HG02943 (cell line): Measurements from ENCODE around the gene MAN2B2.

Experiments
- ATAC-seq: cut with Tn5 transposase; IDR thresholded peaks from one replicate; pipeline ENCODE4 v1.9.1; 2021; ENCODE audit warnings: mild to moderate bottlenecking, low read depth, moderate library complexity; ENCODE audit not compliant: unreplicated experiment

Gene MAN2B2

DNA sequence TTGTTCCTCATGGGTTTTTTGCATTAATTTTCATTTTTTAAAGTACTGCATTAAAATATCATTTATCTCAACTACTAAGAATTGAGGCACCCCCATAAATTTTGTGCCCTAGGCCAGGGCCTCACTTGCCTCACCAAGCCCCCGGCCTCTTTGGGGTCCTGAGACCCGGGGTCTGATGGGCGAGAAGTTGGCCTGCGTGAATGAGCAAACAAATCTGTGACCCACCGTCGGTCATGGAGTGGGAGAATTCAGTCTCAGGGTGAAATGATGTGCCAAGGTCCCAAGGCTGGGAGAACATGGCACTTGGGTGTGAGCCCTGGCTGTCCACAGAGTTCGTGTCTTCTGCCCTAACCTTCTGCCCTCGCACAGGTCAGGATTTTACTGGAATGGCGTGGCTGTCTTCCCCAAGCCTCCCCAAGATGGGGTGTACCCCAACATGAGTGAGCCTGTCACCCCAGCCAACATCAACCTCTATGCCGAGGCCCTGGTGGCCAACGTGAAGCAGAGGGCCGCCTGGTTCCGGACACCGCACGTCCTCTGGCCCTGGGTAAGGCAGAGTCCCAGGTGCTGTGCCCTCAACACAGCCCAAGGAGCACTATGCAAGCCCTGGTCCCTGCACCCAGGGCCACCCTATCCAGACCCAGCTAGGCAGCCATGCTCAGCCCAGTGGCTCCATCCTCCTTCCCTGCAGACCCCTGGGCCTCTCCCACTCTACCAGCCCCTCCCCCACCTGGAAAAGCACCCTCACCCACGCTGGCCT, 18.0 kb downstream of the MAN2B2 start:
- ATAC-seq = no peak

DNA sequence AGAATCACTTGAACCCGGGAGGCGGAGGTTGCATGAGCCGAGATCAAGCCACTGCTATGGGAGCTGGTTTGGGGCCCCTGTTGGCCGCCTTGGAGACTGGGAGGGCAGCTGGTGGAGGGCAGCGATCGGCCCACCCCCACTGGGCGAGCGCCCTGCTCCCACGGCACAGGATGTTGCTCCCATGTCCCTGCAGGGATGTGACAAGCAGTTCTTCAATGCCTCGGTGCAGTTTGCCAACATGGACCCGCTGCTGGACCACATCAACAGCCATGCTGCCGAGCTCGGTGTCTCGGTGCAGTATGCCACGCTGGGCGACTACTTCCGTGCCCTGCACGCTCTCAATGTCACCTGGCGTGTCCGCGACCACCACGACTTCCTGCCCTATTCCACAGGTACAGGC, 19.4 kb downstream of the MAN2B2 start:
- no peak for ATAC-seq

DNA sequence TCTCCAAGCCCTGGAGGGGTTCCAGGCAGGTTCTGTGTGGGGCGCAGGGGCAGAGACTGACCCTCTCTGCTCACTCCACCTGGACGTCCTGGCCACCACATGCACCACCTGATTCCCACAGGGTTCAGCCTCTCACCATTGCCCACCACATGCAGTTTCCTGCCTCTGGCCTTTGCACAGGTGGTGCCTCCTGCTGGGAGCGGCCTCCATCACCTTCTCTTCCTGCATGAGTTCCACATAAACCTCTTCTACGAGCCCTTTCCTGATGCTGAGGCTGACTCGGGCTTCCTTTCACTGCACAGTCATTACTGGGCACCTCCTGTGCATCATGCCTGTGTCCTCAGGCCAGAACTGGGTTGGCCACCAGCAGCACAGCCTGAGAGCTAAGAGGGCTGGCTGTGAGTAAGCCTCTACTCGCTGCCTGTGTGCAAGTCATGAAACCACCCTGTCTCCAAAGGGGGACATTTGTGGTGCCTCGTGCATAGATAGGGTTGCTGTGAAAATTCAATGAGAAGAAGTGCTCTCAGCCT, 19.9 kb downstream of the MAN2B2 start:
- ATAC-seq = no peak

DNA sequence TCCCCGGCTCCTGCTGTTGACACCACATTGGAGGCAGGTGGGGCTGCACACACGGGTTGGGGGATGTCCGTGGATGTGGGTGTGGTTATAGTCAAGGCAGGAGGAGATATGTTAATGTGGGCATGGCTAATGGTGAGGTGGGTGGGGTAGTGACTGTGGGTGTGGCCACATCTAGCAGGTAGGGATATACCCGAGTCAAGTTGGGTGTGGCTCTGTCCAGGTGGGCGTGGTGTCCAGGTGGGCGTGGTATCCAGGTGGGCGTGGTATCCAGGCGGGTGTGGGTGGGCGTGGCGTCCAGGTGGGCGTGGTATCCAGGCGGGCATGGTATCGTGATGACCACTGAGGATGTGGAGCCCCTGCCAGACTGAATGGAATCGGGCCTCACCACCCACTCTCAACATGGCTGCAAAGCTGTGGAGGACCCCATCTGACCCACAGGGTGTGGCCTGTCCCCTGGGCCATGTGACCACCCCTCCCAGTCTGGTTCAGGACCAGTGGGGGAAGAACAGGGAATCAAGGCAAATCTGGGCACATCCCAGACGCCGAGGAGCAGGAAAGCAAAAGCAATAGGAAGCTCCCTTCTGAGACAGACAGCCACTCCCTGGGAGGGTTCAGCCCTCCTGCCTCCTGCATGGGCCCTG, 21.0 kb downstream of the MAN2B2 start:
- no peak for ATAC-seq

DNA sequence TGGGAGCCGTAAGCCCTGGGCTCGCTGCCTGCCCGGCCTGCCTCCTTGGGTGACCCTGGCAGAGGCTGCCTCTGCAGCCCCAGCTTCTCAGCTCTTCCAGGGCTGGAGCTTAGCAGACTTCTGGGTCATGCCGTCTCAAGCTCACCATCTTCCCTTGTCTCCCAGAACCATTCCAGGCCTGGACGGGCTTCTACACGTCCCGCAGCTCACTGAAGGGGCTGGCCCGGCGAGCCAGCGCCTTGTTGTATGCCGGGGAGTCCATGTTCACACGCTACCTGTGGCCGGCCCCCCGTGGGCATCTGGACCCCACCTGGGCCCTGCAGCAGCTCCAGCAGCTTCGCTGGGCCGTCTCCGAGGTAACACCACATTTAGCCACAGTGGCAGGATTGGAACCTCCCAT, 22.0 kb downstream of the MAN2B2 start:
- no peak for ATAC-seq

DNA sequence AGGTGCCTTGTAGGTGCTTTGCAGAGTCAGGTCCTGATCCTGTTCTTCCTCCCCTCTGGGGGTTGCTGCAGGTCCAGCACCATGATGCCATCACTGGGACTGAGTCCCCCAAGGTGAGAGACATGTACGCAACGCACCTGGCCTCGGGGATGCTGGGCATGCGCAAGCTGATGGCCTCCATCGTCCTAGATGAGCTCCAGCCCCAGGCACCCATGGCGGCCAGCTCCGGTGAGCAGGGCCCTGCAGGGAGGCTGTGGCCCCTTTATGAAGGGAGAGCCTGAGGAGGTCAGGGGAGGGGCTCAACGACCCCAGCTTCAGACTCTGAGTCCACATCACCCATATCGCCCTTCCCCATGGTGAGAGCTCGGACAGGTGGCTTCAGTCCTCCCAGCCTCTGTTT, 23.1 kb downstream of the MAN2B2 start:
- ATAC-seq = no peak

DNA sequence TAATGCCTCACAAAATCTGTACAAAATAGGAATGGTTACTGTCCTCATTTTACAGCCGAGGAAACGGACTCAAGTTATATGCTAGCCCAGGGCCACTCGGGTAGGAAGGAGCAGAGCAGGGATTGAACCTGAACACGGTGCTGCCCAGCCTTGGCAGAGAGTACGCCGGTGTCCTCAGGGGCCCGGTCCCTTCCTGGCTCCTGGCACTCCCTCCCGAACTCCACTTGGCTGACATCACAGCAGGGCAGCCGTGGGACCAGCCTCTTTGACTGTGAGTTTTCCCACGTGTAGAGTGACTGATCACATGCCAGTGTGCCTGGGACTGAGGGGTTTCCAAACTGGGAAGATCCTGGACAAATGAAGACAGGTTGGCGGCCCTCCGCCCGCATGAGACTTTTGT, 23.7 kb downstream of the MAN2B2 start:
- no peak for ATAC-seq

DNA sequence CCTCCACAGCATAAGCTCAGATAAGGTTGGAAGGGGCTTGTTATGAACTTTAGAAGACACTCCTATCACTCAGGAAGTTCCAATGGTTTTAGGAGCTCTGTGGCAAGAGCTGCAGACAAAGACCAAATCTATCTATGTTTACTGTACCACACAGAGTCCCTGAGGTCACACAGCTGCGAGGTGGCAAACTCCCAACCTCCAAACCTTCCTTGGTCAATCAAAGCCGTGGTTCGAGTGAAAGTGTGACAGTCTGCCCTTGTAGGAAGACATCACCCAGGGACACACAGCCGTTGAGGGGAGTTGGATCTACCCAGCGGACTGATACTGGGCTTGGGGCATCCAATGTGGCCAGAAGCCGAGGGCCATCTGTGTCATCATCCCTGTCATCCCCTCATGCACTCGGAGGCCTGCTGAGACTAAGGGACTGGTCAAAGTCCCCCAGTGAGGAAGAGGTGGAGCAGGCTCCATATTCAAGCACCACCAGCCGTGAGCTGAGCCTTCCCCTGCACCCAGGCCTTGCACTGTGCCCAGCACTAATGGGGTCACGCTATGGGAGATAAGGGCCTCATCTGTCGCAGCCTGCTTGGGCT, 26.8 kb downstream of the MAN2B2 start:
- no peak for ATAC-seq

DNA sequence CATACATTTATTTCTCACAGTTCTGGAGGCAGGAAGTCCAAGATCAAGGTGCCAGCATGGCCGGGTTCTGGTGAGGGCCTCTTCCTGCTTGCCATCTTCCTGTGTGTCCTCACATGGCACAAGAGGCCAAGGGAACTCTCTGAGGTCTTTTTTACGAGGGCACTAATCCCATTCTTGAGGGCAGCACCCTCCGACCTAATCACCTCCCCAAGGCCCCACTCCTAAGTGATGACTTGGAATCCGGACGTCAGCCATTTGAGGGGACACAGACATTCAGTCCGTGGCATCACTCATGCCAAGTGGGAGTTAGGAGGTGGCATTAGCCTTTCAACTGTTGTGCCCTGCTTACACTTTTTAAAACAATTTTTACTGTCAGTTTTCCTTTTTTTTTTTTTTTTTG, 27.3 kb downstream of the MAN2B2 start:
- ATAC-seq = no peak

DNA sequence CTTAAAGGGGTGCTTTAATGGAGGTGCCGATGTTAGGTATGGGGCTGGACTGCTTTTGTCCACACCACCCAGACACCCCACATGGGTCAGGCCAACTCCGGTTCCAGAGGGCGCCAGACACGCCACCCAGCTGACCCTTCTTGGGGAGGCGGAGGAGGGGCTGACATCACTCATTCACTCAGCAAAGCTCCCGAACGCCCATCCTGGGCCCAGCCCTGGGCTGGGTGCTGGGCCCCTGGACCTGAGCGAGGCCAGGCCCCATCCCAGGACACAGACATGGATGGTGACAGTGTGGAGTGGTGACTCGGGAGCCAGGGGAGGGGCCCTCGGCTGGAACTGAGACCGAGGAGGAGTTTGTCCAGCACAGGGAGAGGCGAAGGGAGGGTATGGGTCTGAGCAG, 28.1 kb downstream of the MAN2B2 start:
- no peak for ATAC-seq

DNA sequence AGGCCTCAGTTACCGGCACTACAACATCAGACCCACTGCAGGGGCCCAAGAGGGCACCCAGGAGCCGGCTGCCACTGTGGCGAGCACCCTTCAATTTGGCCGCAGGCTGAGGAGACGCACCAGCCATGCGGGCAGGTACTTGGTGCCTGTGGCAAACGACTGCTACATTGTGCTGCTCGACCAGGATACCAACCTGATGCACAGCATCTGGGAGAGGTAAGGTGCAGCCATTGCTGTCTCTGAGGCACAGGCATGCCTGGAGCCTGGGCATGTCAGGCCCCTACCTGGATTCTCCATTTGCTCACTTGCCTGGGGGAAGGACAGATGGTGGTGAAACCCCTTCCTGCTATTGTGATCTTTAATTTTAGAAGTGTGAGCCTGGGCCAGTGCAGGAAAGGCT, 30.1 kb downstream of the MAN2B2 start:
- no peak for ATAC-seq

DNA sequence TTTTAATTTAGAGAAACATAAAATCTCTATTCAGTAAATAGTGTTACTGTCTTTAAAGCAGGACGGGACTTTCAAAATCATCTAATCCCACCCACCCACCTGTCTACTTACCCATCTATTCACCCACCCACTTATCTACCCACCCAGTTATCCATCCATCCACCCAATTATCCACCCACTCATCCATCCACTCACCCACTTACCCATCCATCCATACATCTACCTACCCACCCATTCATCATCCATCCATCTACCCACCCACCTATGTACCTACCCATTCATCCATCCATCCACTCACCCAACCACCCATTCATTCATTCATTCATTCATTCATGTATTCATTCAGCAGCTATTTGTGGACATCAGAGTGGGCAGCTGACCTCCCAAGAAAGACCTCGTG, 30.6 kb downstream of the MAN2B2 start:
- no peak for ATAC-seq

DNA sequence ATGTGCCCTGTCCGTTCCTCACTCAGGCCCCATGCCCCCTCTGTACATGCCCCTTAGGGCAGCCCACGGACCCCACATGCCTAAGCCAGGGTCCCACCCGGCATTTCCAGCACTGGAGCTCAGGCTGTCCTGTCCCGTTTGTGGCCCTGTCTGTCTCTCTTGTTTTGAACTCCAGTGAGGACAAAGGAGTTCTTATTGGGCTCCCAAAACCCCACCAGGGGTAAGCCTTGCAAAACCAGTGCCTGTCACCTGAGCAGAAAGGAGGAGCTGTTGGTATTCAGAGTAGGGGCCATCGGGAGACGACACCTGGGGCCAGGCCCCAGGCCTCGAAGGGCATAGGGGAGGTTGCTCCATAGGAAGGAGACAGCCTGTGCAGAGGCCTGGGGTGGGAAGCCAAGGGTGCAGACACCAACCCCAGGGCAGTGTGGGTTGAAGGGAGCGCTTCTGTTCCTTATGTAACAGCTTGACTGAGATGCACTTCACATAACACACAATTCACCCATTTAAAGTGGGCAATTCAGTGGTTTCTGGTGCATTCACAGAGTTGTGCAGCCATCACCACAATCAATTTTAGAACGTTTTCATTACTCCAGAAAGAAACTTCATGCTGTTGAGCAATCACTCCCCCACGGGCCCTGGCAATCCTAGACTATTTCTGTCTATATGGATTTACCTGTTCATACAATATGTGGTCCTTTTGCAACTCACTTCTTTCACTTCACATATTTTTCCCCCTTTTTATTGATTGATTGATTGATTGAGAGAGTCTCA, 31.7 kb downstream of the MAN2B2 start:
- no peak for ATAC-seq

DNA sequence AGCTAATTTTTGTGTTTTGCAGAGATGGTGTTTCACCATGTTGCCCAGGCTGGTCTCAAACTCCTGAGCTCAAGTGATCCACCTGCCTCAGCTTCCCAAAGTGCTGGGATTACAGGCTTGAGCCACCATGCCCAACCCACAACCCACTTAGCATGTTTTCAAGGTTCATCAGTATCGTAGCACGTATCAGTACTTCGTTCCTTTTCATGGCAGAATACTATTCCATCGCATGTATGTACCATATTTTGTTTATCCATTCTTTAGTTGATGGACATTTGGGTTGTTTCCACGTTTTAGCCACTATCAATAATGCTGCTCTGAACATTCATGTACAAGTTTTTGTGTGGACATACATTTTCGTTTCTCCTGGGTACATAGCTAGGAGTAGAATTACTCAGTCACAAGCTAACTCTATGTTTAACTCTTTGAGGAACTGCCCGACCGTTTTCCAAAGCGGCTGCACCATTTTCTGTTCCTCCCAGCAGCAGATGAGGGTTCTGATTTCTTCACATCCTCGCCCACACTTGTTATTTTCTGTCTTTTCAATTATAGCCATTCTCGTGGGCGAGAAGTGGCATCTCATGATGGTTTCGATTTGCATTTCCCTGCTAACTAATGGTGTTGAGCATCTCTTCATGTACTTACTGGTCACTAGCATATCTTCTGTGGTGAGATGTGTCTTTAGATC, 32.5 kb downstream of the MAN2B2 start:
- no peak for ATAC-seq

DNA sequence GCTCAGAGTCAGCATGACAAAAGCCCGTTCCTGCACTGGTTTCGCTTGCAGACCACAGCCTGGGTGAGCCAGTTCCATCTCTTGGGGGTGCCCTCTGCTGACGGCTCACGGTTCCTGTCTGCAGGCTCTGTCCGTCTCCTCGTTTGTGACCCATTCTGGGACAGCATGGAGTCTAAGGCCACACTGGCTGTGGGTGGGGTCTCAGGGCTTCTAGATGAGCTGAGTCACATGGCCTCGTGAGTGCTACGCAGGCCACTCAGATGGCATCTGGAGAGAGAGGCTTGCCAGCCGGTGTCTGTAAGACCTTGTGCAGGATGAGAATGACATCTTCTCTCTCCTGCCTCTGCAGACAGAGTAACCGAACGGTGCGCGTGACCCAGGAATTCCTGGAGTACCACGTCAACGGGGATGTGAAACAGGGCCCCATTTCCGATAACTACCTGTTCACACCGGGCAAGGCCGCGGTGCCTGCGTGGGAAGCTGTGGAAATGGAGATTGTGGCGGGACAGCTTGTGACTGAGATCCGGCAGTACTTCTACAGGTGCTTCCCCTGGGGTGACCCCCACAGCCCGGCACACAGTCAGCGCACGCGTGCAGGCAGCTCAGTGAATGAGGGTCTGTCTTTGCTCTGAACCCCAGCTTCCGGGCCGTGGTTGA, 33.9 kb downstream of the MAN2B2 start:
- ATAC-seq = no peak

DNA sequence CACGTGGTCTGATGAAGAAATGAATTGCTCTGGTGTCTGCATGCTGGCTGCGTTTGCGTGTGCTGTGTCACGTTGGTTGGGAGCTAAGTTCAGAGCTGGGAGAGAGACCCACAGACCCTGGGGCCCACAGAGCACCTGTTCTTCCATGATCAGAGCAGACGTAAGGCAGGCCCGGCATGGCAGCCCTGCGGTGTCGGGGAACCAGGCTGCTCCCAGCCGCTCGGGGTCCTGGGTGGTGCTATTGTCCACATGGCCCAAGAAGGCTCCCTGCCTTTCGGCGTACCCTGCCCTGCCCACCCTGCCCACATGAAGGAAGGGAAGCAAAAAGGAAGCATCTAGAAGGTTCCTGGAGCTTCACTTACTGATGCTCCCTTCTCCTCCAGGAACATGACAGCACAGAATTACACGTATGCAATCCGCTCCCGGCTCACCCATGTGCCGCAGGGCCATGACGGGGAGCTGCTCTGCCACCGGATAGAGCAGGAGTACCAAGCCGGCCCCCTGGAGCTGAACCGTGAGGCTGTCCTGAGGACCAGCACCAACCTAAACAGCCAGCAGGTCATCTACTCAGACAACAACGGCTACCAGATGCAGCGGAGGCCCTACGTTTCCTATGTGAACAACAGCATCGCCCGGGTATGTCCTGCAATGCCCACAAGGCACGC, 34.6 kb downstream of the MAN2B2 start:
- ATAC-seq = no peak

DNA sequence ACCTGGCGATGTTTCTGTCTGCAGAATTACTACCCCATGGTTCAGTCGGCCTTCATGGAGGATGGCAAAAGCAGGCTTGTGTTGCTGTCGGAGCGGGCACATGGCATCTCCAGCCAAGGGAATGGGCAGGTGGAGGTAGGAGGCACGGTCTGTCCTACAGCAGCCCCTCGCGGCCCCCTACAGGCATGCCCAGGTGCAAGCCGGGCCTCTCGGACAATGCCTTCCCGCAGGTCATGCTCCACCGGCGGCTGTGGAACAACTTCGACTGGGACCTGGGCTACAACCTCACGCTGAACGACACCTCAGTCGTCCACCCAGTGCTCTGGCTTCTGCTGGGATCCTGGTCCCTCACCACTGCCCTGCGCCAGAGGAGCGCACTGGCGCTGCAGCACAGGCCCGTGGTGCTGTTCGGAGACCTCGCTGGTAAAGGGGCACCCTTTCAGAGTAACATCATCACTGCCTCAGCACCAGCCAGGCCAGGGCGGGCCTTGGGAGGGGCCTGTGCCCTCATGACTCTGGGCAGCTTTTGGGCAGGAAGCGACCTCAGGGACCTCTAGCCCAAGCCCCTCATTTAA, 36.0 kb downstream of the MAN2B2 start:
- ATAC-seq = no peak

DNA sequence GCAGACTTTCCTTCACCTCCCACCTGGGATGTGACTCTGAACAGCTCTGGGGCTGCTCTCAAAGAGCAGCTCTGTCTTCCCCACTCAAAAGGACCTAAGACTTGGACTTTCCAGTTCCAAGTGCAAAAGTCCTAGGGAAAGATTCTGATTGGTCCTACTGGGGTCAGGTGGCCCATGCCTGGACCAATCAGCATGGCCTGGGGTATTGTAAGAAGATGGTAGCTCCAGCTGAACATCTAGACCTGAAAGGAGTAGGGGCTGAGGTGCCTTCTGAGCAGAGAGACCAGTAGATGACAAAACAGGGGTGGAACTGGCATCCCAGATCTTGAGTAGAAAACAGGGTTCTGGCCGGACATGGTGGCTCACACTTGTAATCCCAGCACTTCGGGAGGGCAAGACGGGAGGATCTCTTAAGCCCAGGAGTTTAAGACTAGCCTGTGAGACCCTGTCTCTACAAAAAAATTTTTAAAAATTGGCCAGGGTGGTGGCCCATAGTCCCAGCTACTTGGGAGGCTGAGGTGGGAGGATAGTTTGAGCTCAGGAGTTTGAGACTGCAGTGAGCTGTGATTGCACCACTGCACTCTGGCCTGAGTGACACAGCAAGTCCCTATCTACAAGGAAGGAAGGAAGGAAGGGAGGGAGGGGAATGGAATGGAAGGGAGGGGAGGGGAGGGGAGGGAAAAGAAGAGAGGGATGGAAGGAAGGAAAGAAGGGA, 38.1 kb downstream of the MAN2B2 start:
- no peak for ATAC-seq
